ENCODE measurements around the gene LY6G6C. TPM values are rescaled to one million over a fixed set of nuclear protein-coding genes. Genes with fewer than 3 reads are reported as not detected.

The LY6G6C gene
- total RNA-seq, 1 experiment from 2014 or later = 0.22 TPM

- H3K9ac ChIP-seq (ENCODE audit: low read length) = no peak overlapping the region
- CTCF ChIA-PET = no interaction called here
- no peaks in the 10 kb centered on the region for H3K9me2 ChIP-seq (replicated peaks; ENCODE audit: low read length)
- H3K4me2 ChIP-seq (ENCODE audit: low read length) = no peak overlapping the region
- intact Hi-C loops (cut with micrococcal nuclease) = no loop called here
- no peaks in the 10 kb centered on the region for H3K79me2 ChIP-seq (ENCODE audit: low read length)
- H3K36me3 ChIP-seq (ENCODE audit: low read depth, low read length) = peaks cover 9% of the 10 kb centered on the region; the same call in 1 of the 2 replicates
- H3K4me1 ChIP-seq (ENCODE audit: insufficient read depth, low read length) = 0 out of 2 replicates have a peak, but pooled peaks cover 3% of the 10 kb centered on the region
- H4K20me1 ChIP-seq (ENCODE audit: low read length) = no peaks in the 10 kb centered on the region
- H3K9me3 ChIP-seq (ENCODE audit: low read length) = no peaks in the 10 kb centered on the region
- DNase-seq (no peak), ATAC-seq (no peak)
- no peak overlapping the region for H3K27ac ChIP-seq (ENCODE audit: low read length)
- no peaks in the 10 kb centered on the region for H3K27me3 ChIP-seq (ENCODE audit: low read length)
- no peak overlapping the region for H2AFZ ChIP-seq (ENCODE audit: low read length)
- no peaks in the 10 kb centered on the region for H3F3A ChIP-seq (ENCODE audit: low read length, unreplicated experiment)
- TF ChIP-seq EZH2phosphoT487 (IDR thresholded peaks at IDR 0.05; ENCODE audit: borderline replicate concordance, low read length) (no peak), EZH2 (IDR thresholded peaks at IDR 0.05; ENCODE audit: low read length, unreplicated experiment) (no peak)
- TF ChIP-seq, protein P1, sequence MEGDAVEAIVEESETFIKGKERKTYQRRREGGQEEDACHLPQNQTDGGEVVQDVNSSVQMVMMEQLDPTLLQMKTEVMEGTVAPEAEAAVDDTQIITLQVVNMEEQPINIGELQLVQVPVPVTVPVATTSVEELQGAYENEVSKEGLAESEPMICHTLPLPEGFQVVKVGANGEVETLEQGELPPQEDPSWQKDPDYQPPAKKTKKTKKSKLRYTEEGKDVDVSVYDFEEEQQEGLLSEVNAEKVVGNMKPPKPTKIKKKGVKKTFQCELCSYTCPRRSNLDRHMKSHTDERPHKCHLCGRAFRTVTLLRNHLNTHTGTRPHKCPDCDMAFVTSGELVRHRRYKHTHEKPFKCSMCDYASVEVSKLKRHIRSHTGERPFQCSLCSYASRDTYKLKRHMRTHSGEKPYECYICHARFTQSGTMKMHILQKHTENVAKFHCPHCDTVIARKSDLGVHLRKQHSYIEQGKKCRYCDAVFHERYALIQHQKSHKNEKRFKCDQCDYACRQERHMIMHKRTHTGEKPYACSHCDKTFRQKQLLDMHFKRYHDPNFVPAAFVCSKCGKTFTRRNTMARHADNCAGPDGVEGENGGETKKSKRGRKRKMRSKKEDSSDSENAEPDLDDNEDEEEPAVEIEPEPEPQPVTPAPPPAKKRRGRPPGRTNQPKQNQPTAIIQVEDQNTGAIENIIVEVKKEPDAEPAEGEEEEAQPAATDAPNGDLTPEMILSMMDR (conservative IDR thresholded peaks at IDR 0.05; ENCODE audit: low read depth, low read length) = no peak
- POLR2A ChIA-PET (ENCODE audit: unreplicated experiment) = no interaction called here
- no TSS peak for BruUV-seq (replicated peaks)
- no peak overlapping the region for H3K4me3 ChIP-seq (ENCODE audit: low read length)
Measured at GRCh38 chr6:31691564-31692108, 29.9 kb downstream of the LY6G6C start.

DNA sequence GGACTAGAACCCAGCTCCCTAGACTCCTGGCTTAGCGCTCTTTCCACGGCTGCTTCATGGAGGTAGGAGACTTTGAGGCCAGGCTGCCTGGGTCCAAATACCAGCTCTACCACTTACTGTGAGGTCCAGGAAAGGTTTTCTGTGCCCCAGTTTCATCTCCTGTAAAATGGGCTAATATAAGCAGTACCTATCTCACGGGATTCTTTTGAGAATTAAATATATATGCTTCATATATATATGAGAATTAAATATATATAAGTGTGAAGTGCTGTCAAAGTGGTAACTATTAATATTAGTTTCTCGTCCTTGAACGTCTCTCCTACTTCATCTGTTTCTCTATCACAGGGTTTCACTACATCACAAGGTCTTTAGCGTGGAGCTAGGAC lies 30.5 kb downstream of the LY6G6C start:
- 0 out of 2 replicates have a peak, but pooled peaks cover 3% of the 10 kb centered on the region for H3K4me1 ChIP-seq (ENCODE audit: insufficient read depth, low read length)
- ChIA-PET POLR2A (ENCODE audit: unreplicated experiment) (no interaction called here), CTCF (no interaction called here)
- H3K4me2 ChIP-seq (ENCODE audit: low read length) = no peak overlapping the region
- BruUV-seq (replicated peaks) = no TSS peak
- ATAC-seq (no peak), DNase-seq (no peak)
- no peak overlapping the region for H3K4me3 ChIP-seq (ENCODE audit: low read length)
- no peaks in the 10 kb centered on the region for H3F3A ChIP-seq (ENCODE audit: low read length, unreplicated experiment)
- H3K9me3 ChIP-seq (ENCODE audit: low read length) = no peaks in the 10 kb centered on the region
- intact Hi-C loops (cut with micrococcal nuclease) = no loop called here
- H4K20me1 ChIP-seq (ENCODE audit: low read length) = no peaks in the 10 kb centered on the region
- H3K27me3 ChIP-seq (ENCODE audit: low read length) = no peaks in the 10 kb centered on the region
- no peaks in the 10 kb centered on the region for H3K9me2 ChIP-seq (replicated peaks; ENCODE audit: low read length)
- H3K27ac ChIP-seq (ENCODE audit: low read length) = no peak overlapping the region
- TF ChIP-seq, protein P1 (conservative IDR thresholded peaks at IDR 0.05; ENCODE audit: low read depth, low read length) = no peak
- TF ChIP-seq EZH2phosphoT487 (IDR thresholded peaks at IDR 0.05; ENCODE audit: borderline replicate concordance, low read length) = no peak
- no peak for TF ChIP-seq EZH2 (IDR thresholded peaks at IDR 0.05; ENCODE audit: low read length, unreplicated experiment)
- H3K9ac ChIP-seq (ENCODE audit: low read length) = no peak overlapping the region
- H2AFZ ChIP-seq (ENCODE audit: low read length) = no peak overlapping the region
- H3K79me2 ChIP-seq (ENCODE audit: low read length) = no peaks in the 10 kb centered on the region
- H3K36me3 ChIP-seq (ENCODE audit: low read depth, low read length) = peaks cover 8% of the 10 kb centered on the region; the same call in 1 of the 2 replicates

Data from PC-3 (cell line).